ENCODE results near the gene ACP7. TPM values are rescaled to one million over a fixed set of nuclear protein-coding genes. Genes with fewer than 3 reads are reported as not detected.

Gene ACP7
- total RNA-seq, 4 donors from 2014 or later = 0.55 TPM; not detected in 3

DNA sequence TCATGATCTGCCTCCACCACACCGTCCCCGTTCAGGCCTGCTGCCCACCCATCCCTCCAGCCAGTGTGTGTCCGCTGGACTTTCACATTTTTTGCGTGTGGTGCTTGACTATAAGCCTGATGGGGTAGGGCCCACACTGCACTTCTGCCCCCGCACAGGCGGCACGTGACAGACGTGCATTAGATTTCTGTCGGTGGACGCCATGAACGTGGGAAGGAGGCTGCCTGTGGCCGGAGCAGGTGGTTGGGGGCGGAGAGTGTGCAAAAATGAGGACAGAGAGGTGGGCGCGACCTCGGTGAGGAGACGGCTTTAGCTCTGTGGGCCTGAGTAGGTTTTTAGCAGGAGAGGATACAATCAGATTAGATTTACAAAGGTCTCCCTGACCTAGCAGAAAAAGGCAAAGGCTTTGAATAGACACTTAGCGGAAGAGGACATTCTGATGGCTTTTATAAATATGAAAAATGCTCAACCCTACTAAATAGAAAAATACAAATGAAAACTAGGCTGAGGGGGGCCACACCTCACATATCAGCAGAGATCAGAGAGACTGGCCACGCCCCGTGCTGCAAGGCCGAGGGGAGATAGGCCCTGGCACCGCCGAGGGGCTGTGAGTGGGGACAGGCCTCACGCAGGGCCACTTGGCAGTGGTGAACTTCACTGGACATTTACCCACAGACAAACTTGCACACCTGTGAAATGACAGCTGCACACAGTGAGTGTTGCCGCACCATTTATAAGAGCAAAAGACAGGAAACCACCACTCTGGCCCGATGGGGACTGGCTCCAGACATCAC lies 66.8 kb downstream of the ACP7 start:
- no peak overlapping the region for H3K27ac ChIP-seq
- TF ChIP-seq, protein P1, sequence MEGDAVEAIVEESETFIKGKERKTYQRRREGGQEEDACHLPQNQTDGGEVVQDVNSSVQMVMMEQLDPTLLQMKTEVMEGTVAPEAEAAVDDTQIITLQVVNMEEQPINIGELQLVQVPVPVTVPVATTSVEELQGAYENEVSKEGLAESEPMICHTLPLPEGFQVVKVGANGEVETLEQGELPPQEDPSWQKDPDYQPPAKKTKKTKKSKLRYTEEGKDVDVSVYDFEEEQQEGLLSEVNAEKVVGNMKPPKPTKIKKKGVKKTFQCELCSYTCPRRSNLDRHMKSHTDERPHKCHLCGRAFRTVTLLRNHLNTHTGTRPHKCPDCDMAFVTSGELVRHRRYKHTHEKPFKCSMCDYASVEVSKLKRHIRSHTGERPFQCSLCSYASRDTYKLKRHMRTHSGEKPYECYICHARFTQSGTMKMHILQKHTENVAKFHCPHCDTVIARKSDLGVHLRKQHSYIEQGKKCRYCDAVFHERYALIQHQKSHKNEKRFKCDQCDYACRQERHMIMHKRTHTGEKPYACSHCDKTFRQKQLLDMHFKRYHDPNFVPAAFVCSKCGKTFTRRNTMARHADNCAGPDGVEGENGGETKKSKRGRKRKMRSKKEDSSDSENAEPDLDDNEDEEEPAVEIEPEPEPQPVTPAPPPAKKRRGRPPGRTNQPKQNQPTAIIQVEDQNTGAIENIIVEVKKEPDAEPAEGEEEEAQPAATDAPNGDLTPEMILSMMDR (IDR thresholded peaks at IDR 0.05) = no peak
- TF ChIP-seq POLR2A (IDR thresholded peaks at IDR 0.05) = no peak
- no peak for DNase-seq
- peaks cover 6 to 10% of the 10 kb centered on the region in 2 donors for H3K4me1 ChIP-seq
- no peaks in the 10 kb centered on the region for H3K36me3 ChIP-seq
- intact Hi-C loops (cut with DNase I; ENCODE audit: low total_unique reads) = no loop called here
- H3K9me3 ChIP-seq = no peaks in the 10 kb centered on the region
- H3K27me3 ChIP-seq = no peaks in the 10 kb centered on the region
- no peak overlapping the region for H3K4me3 ChIP-seq

DNA sequence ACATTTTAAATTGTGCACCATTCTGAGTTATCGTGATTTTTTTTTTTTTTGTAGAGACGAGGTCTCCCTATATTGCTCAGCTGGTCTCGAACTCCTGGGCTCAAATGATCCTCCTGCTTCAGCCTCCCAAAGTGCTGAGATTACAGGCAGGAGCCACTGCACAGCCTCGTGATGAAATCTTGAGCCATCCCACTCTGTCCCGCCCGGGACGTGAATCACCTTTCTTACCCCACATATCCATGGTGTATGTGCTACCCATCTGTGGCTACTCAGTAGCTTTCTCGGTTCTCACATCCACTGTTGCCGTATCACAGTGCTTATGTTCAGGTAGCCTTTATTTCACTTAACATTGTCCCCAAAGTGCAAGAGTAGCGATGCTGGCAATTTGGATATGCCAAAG lies 67.9 kb downstream of the ACP7 start:
- H3K27me3 ChIP-seq = no peaks in the 10 kb centered on the region
- DNase-seq = no peak
- no peak overlapping the region for H3K4me3 ChIP-seq
- intact Hi-C loops (cut with DNase I; ENCODE audit: low total_unique reads) = no loop called here
- H3K36me3 ChIP-seq = no peaks in the 10 kb centered on the region
- H3K4me1 ChIP-seq = peaks cover 6 to 21% of the 10 kb centered on the region in 2 donors
- no peak for TF ChIP-seq POLR2A (IDR thresholded peaks at IDR 0.05)
- TF ChIP-seq, protein P1 (IDR thresholded peaks at IDR 0.05) = no peak
- H3K27ac ChIP-seq = no peak overlapping the region
- H3K9me3 ChIP-seq = no peaks in the 10 kb centered on the region

DNA sequence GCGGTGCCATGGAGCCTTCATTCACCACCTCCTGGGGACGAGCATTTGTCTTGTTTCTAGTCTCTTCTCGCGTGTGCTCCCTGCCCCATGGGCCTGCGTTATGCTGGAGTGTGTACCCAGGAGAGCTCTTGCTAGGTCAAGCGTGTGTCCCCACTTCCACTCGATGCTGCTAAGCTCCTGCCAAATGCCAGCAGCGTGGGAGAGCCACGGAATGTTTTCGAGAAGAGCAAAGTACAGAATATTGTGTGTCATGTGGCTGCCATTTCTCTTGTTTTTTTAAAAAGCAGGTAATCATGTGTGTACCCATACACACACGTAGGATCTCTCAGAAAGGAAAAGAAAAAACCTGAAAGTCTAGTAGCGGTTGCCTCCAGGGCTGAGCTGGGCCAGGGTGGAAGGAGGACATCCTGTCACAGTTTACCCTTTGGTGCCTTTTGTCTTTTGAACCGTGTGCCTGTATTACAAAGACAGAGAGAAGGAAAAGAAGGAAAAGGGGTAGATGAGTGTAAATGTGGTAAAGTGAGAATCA lies 70.0 kb downstream of the ACP7 start:
- H3K9me3 ChIP-seq = no peaks in the 10 kb centered on the region
- H3K27ac ChIP-seq = no peak overlapping the region
- intact Hi-C loops (cut with DNase I; ENCODE audit: low total_unique reads) = no loop called here
- peaks cover 6 to 30% of the 10 kb centered on the region in 2 donors for H3K4me1 ChIP-seq
- no peak overlapping the region for H3K4me3 ChIP-seq
- TF ChIP-seq, protein P1 (IDR thresholded peaks at IDR 0.05) = no peak
- no peak for TF ChIP-seq POLR2A (IDR thresholded peaks at IDR 0.05)
- H3K27me3 ChIP-seq = no peaks in the 10 kb centered on the region
- H3K36me3 ChIP-seq = no peaks in the 10 kb centered on the region
- DNase-seq = no peak

DNA sequence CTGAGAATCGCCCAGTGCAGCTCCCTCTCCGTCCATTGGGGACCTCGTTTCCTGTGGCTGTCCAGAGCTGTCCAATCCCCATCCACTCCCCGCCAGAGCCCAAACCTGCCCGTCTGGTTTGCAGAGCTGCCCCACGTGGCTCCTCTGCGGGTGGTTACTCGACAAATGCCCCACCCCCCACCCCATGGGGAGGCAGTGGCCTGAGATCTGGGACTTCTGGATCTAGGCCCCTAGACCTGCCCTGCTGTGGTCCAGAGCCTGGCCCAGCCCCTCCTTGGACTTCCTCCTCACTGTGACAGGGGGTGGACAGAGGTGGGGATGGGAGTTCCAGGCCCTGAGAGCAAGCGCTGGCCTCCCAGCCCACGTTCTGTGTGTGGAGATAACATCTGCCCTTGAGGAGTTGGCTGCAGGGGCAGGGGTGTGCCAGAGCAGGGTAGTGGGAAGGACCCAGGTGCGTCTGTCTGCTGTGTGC lies 70.5 kb downstream of the ACP7 start:
- DNase-seq = no peak
- intact Hi-C loops (cut with DNase I; ENCODE audit: low total_unique reads) = no loop called here
- Histone ChIP-seq H3K4me1 (peaks cover 6 to 30% of the 10 kb centered on the region in 2 donors), H3K4me3 (no peak overlapping the region), H3K9me3 (no peaks in the 10 kb centered on the region), H3K27me3 (no peaks in the 10 kb centered on the region), H3K36me3 (no peaks in the 10 kb centered on the region), H3K27ac (no peak overlapping the region)
- TF ChIP-seq, protein P1 (IDR thresholded peaks at IDR 0.05) = no peak
- TF ChIP-seq POLR2A (IDR thresholded peaks at IDR 0.05) = no peak

DNA sequence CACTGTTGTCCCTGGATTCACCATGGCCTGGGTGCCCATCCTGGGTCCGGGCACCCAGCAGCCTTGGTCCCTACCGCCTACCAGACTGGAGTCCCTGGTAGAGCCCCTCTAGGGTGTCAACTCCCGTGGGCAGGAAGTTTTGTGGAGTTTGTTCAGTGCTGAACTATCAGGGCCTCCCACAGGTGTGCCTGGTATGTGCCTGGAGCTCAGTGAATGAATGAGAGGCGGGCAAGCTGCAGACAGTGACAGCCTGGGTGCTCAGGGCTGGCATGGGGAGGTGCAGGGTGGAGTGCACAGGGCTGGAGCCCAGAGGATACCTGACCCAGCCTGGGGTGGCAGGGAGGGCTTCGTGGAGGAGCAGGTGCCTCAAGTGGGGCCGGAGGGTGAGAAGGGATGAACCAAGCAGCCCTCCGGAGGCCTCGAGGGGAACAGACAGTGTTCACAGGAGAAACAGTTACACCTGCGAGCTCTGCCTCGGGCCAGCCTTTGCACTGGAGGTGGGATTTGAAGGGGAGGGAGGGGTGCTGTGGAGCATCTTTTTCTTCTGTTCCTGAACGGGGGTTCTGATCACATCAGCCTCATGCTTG lies 71.0 kb downstream of the ACP7 start:
- DNase-seq = no peak
- Histone ChIP-seq H3K4me3 (no peak overlapping the region), H3K4me1 (peaks cover 6 to 30% of the 10 kb centered on the region in 2 donors), H3K36me3 (no peaks in the 10 kb centered on the region), H3K27ac (no peak overlapping the region), H3K9me3 (no peaks in the 10 kb centered on the region), H3K27me3 (no peaks in the 10 kb centered on the region)
- TF ChIP-seq POLR2A (IDR thresholded peaks at IDR 0.05) = no peak
- TF ChIP-seq, protein P1 (IDR thresholded peaks at IDR 0.05) = no peak
- intact Hi-C loops (cut with DNase I; ENCODE audit: low total_unique reads) = no loop called here
